Testis (tissue), 3 donors: ENCODE results near the gene LCN10. TPM values are rescaled to one million over a fixed set of nuclear protein-coding genes. Genes with fewer than 3 reads are reported as not detected.
A peak's percentile ranks its signal among the peaks of the same experiment; 100 is the strongest.

Experiments
- DNase-seq: peaks from one replicate; pipeline ENCODE4 v3.0.0-alpha.2; 2019
- H3K27ac ChIP-seq, 2 donors: fragments of 200-600 bp; sonication (generic); one replicate each; pipeline ENCODE4 v1.5.1; 2019
- H3K27me3 ChIP-seq: fragments of 200-600 bp; sonication (generic); one replicate; pipeline ENCODE4 v1.5.1; 2019
- H3K36me3 ChIP-seq: fragments of 200-600 bp; sonication (generic); one replicate; pipeline ENCODE4 v1.5.1; 2017; ENCODE audit warnings: low read depth; ENCODE audit errors: missing control alignments
- H3K4me1 ChIP-seq: fragments of 200-600 bp; sonication (generic); one replicate; pipeline ENCODE4 v1.5.1; 2019
- H3K4me3 ChIP-seq, 2 donors: fragments of 200-600 bp; sonication (generic); one replicate each; pipeline ENCODE4 v1.5.1; 2017 to 2019
- H3K9me3 ChIP-seq: fragments of 200-600 bp; sonication (generic); one replicate; pipeline ENCODE4 v1.5.1; 2017
- CTCF ChIP-seq, 3 experiments: fragments of 450-650 bp in 2 of 3; fragments of 200-600 bp in 1 of 3; sonication (generic) in 1 of 3; IDR thresholded peaks; one replicate each; pipeline ENCODE4 v1.5.1; 2016 to 2019; ENCODE audit warnings: antibody characterized with exemption in 3 of 3, mild to moderate bottlenecking in 2 of 3, moderate library complexity in 1 of 3
- POLR2A ChIP-seq: fragments of 450-650 bp; IDR thresholded peaks from one replicate; pipeline ENCODE4 v1.6.1; 2017; ENCODE audit warnings: antibody characterized with exemption, mild to moderate bottlenecking, moderate library complexity
- WGBS, 2 donors: methylation state at CpG; one replicate each; pipeline ENCODE4 v1.1.5; 2018; 5-methylcytosine and 5-hydroxymethylcytosine counted together
- intact Hi-C: fragments of 100-400 bp; cut with DNase I; formaldehyde crosslinking; loops from one replicate; pipeline ENCODE4 v1.15.1; 2023; ENCODE audit warnings: low total_unique reads
- polyA plus RNA-seq: library from polyadenylated mRNA; stranded (reverse); fragments of 350-450 nt; fragmentation: Illumina TruSeq; extraction: RNeasy Lipid Tissue Mini Kit (QIAGEN cat#74804); gene quantifications from one replicate; pipeline ENCODE4 v1.2.3, GENCODE V29; 2014; ENCODE audit warnings: low read depth, low replicate concordance; ENCODE audit not compliant: insufficient read depth
- total RNA-seq, 2 donors: library from RNA; depleted of rRNA; stranded (reverse); fragments of >200 nt; gene quantifications; one replicate each; pipeline ENCODE4 v1.2.3, GENCODE V29; 2016

The LCN10 gene
- total and polyA plus RNA-seq, 3 donors from 2014 or later, result 8.3 to 11.7 (median 8.7) TPM

GRCh38 chr9:136751244-136751643, 8.5 kb upstream of the LCN10 start:
- Histone ChIP-seq H3K4me1 (peaks cover 28% of the 10 kb centered on the region), H3K9me3 (no peaks in the 10 kb centered on the region), H3K27me3 (no peaks in the 10 kb centered on the region), H3K36me3 (no peaks in the 10 kb centered on the region), H3K4me3 (no peak overlapping the region), H3K27ac (no peak overlapping the region)
- no peak for TF ChIP-seq CTCF (IDR thresholded peaks at IDR 0.05)
- no peak for TF ChIP-seq POLR2A
- DNase-seq, result no peak
- intact Hi-C loops, result no loop called here
- WGBS, 2 donors, result 86 to 94% methylated on average over 1 of the region's 1 CpG

GRCh38 chr9:136750526-136750925, 7.8 kb upstream of the LCN10 start:
- H3K4me1 ChIP-seq, result peaks cover 28% of the 10 kb centered on the region
- no peaks in the 10 kb centered on the region for H3K9me3 ChIP-seq
- H3K27ac ChIP-seq, result peak overlapping the region in 1 of 2 donors; percentile 53
- intact Hi-C loops, result no loop called here
- no peaks in the 10 kb centered on the region for H3K36me3 ChIP-seq
- TF ChIP-seq CTCF (IDR thresholded peaks at IDR 0.05) (no peak), POLR2A (no peak)
- DNase-seq, result no peak
- 77 to 81% methylated on average over 2 of the region's 2 CpGs for WGBS, 2 donors
- H3K27me3 ChIP-seq, result no peaks in the 10 kb centered on the region
- no peak overlapping the region for H3K4me3 ChIP-seq

- DNase-seq, result peak; percentile 79
- peak overlapping the region; percentile 53 to 56 for H3K27ac ChIP-seq
- no peak for TF ChIP-seq POLR2A
- TF ChIP-seq CTCF (IDR thresholded peaks at IDR 0.05), result no peak
- H3K36me3 ChIP-seq, result no peaks in the 10 kb centered on the region
- H3K4me1 ChIP-seq, result peaks cover 28% of the 10 kb centered on the region
- 25 to 35% methylated on average over 18 to 21 of the region's 21 CpGs for WGBS, 2 donors
- no peak overlapping the region for H3K4me3 ChIP-seq
- intact Hi-C loops, result no loop called here
- no peaks in the 10 kb centered on the region for H3K27me3 ChIP-seq
- H3K9me3 ChIP-seq, result no peaks in the 10 kb centered on the region
Observed at GRCh38 chr9:136748666-136749611, 6.2 kb upstream of the LCN10 start.

GRCh38 chr9:136748201-136748600, 5.5 kb upstream of the LCN10 start, which contains the start of gene LCN6:
Gene LCN6 (minus strand): TSS chr9:136748525. CDS start chr9:136748483, 42 bp downstream.
- no peak for DNase-seq
- 69% methylated on average over 8 of the region's 8 CpGs; no CpG with 5 or more reads in 1 of the 2 donors for WGBS, 2 donors

More at GRCh38 chr9:136748201-136748600, 5.5 kb upstream of the LCN10 start, which contains the start of gene LCN6:
- Histone ChIP-seq H3K4me3 (no peak within 1 kb of the TSS), H3K27me3 (no peaks in the 10 kb centered on the region), H3K9me3 (no peaks in the 10 kb centered on the region), H3K4me1 (peaks cover 28% of the 10 kb centered on the region), H3K36me3 (no peaks in the 10 kb centered on the region), H3K27ac (peak within 1 kb of the TSS; percentile 53 to 56)
- no peak for TF ChIP-seq POLR2A
- TF ChIP-seq CTCF (IDR thresholded peaks at IDR 0.05), result no peak
- intact Hi-C loops, result no loop called here
